ENCODE data around the gene SRGAP3. TPM values are rescaled to one million over a fixed set of nuclear protein-coding genes. Genes with fewer than 3 reads are reported as not detected.
A peak's percentile ranks its signal among the peaks of the same experiment; 100 is the strongest.

The SRGAP3 gene
- total RNA-seq, 1 donor from 2014 or later: 16.0 TPM

DNA sequence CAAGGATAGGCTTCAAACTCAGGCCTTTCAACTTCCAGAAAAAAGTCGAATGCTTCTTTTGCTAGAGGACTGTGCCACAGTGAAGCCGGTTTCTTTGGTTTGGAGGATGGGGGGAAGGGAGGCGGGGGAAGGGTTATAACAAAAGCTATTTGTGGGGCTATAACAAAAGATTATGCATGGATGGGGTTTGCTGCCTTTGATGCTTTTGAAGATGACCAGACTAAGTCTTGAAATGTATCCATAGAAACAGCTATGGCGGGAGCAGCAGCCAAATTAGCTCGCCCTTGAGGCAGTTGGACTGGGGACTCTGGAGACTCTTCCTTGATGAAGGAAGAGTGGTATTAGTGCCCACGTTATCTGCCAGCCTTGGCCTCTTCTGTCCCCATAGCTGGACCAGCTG is 47.5 kb downstream of the SRGAP3 start:
- DNase-seq (ENCODE audit: low read depth): no peak

- no peak for DNase-seq (ENCODE audit: low read depth)
Observed at GRCh38 chr3:9201266-9201665, 48.2 kb downstream of the SRGAP3 start.

GRCh38 chr3:9199775-9200174 is 49.7 kb downstream of the SRGAP3 start:
- no peak for DNase-seq (ENCODE audit: low read depth)

- DNase-seq (ENCODE audit: low read depth): no peak
Observed at GRCh38 chr3:9198899-9199335, 50.5 kb downstream of the SRGAP3 start.

- DNase-seq (ENCODE audit: low read depth): no peak
Observed at GRCh38 chr3:9198261-9198660, 51.2 kb downstream of the SRGAP3 start.

GRCh38 chr3:9196020-9196419 is 53.4 kb downstream of the SRGAP3 start:
- no peak for DNase-seq (ENCODE audit: low read depth)

DNA sequence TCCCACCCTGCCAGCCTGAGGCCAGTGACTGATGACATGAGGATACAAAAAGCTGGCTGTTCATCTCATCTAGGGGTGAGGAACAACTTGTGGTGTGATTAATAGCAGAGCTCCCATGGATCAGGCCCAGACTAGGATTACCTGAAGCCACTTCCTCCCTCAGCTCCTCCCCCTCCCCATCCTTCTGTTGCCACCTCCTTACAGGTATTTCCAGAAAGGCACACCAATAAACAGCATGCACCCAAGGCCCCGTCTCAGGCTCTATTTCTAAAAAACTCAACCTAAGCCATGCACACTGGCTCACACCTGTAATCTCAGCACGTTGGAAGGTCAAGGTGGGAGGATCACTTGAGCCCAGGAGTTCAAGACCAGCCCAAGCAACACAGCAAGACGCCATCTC is 54.1 kb downstream of the SRGAP3 start:
- no peak for DNase-seq (ENCODE audit: low read depth)

DNA sequence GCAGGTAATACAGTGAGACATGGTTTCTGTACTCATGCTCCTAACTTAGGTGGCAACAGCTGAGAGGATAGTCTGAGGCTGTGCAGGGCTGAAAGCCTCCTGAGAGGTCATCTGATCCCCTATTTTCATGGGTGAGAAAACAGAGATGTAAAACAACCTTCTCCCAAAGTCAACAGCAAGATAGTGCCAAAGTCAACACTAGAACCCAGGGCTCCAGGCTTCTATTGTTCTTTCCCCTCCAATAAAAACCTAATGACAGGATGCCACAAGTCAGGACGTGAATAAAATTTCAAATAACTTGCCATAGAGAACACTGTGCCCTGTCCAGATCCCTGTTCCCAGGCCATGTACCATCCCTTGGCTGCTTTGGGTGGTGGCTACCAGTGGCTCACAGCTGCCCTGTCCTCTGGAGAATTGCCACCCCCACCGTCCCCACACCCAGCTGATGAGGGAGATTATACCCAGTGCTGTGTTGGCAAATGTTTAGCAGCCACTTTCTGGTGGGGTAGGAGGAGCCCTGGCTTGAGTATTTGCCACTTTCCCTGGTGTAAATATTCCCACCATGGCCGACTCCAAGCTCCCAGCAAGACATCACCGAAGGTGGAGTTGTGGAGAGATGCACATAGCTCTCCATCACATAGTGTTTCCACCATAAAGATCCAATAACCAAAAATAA is 54.8 kb downstream of the SRGAP3 start:
- DNase-seq (ENCODE audit: low read depth): no peak

- DNase-seq (ENCODE audit: low read depth): no peak
Observed at GRCh38 chr3:9193633-9194195, 55.7 kb downstream of the SRGAP3 start.

DNA sequence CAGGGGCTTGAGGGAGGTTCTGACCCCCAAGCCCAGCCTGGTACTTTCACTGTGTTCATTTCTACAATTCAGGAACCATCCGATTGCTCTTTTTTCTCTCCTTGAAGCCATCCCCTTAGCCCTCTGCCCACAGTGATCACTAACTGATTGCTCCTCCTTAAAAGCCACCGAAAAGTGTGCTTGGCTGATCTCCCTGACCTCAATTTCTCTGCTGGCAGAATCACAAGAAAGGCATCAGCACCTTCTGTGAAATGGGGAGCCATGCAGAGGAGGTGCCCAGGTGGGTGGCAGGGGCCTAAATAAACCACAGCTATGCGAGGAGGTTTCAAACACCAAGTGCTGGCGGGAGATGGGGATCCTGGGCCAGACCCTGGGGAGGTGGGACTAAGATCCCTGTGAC is 56.2 kb downstream of the SRGAP3 start:
- DNase-seq (ENCODE audit: low read depth): no peak

DNA sequence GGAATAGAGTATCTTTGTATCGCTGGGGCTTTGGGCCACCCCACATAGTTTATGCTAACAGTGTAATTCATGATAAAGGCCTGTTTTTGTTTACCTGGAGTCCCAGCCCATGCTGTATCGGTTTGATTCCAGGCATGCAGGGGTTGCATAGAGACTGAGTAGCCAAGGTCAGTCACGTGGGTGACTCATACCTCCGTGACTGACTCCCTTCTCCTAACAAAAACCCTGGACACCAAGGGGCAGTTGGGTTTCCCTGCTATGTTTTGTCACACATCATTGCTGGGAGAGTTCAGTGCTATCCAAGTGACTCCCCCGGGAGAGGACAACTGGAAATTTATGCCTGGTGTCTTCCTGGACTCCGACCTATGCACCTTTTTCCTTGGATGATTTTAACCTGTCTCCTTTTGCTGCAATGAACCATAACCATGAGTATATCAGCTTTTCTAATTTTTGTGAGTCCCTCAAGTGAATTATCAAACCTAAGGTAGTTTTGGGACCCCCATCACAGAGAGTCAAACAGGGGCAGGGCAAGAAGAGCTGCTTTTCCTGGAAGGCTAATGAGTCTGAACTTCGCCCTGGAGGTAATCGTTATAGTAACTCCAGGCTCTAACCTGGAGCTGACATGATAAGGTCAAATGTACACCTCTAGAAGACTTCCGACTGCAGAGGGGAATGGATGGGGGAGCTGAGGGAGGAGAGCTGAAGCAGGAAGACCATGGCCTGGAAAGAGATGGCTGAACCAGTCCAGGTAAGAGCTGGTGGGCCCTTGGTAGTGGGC is 57.0 kb downstream of the SRGAP3 start:
- DNase-seq (ENCODE audit: low read depth): peak; percentile 72

DNA sequence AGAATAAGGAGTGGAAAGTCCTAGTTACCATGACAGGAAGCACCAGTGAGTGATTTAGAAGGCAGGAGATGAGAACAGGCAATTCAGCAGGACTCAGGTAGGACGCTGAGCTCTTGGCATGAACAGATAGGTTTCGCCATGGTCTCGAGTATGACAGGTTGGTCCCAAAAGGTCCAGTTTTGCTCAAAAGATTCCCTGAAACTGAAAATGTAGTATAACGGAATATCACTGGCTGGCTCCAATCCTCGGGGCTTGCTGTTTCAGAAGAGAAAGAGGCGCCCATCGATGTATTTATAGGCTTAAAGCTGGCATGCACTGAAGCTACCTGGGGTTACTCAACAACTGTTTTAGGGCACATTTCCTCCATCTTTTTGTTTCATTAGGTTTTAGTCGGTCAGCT is 59.2 kb downstream of the SRGAP3 start:
- no peak for DNase-seq (ENCODE audit: low read depth)

DNA sequence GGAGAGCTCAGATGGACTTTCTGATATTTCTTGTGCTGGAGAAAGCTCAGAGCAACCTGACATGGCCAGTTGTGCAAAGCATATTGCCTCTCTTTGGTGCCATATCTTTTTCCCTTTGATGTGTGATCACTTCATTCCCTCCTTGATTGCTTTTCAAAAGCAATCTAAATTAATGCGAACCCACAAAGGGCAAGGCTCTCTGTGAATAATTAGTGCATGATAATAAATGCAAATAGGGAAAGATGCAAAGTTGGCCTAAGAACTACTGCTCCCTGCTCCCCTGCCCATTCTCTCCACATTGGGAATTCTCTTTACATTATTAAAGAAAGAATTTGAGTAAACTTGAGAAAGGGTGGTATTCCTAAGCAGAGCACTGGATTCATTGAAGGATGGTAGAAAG is 60.9 kb downstream of the SRGAP3 start:
- DNase-seq (ENCODE audit: low read depth): no peak

DNA sequence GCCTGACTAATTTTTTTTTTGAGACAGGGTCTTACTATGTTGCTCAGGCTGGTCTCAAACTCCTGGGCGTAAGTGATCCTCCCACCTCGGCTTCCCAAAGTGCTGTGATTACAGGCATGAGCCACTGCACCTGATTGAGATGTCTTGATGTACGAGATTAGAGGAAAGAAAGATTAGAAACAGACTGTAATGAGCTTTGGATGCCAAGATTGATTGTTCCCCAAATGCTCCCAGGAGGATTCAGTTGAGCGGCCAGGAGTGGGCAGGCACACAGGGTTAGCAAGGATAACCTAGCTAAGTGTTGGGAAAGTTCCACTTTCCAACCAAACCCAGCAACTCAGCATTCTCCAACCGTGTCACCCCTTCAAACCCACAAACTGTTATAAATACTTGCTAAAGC is 63.7 kb downstream of the SRGAP3 start:
- DNase-seq (ENCODE audit: low read depth): no peak

DNA sequence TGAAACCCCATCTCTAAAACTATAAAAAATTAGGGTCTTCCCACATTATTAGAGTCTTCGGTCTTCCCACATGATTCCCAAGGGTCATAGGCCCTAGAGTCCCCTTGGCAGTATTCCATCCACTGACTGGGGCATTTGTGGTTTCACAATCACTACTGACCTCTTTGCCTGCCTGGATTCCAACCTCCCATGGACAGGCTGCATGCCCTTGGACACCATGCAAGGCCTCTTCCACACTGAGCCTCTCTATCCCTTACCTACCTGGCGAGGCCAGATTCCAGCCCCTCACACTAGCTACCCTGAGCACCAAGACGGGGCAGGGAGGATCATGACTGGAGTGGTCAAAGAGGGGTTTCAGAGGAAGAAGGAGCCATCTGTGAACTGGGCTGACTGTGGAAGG is 64.4 kb downstream of the SRGAP3 start:
- no peak for DNase-seq (ENCODE audit: low read depth)

DNA sequence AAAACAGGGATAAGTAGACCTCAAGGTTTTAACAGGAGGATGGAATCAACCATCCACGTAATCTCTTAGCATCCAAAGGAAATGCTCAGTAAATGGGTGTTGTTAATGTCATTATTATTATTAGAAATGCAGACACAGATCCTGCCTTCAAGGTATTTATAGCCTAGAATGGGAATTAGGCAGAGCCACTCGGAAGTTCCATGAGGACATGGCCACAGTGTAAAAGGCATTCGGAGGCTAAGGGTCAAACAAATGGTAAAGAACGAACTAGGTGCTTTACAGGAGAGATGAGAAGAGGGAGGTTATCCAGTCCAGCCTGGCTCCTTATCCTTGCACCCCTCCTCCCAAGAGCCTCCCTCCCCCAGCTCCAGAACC is 65.0 kb downstream of the SRGAP3 start:
- no peak for DNase-seq (ENCODE audit: low read depth)

- no peak for DNase-seq (ENCODE audit: low read depth)
Observed at GRCh38 chr3:9183811-9184460, 65.5 kb downstream of the SRGAP3 start.

GRCh38 chr3:9183011-9183410 is 66.4 kb downstream of the SRGAP3 start:
- DNase-seq (ENCODE audit: low read depth): no peak

GRCh38 chr3:9180764-9181117 is 68.7 kb downstream of the SRGAP3 start:
- DNase-seq (ENCODE audit: low read depth): no peak

DNA sequence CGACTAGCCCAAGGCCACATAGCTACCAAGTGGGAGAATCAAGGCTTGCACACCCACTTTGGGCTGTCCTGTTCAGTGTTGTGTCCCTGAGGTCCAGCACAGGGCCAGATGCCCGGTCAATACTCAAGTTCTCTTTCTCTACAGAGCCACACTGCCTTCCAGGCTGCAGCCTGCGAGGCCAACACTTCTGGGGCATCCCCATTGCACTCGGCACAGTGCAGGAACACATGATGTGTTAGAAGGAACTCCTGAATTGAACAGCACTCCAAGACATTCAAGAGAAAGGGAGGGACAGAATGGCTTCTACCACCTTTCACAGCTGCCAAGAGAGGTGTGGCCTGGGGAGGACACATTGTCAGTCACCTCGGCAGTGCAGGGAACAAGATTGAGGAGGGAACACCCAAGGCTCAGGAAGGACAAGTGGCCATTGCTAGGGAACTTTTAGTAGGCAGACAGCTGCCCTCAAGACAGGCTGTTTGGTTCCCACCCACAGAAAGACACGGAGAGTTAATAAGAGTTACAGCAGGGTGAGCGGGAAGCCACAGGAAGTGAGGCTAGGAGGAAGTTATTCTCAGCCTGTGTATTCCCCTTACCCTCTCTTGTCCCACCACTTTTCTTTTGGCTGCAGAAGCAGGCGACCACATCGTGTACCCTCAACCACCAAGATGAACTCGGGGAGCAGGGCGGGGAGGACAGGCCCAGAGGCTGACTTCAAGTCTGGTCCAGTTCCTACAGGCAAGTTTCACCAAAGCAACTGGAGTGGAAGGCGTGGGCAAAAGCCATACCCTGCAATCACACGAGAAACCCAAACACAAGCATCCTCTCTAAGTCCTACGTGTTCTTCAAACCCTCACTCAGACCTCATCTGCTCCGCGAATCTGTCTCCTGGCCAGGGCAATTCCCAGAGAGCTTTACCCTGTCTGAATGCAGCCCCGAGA is 69.4 kb downstream of the SRGAP3 start:
- DNase-seq (ENCODE audit: low read depth): no peak

GRCh38 chr3:9178697-9179096 is 70.7 kb downstream of the SRGAP3 start:
- DNase-seq (ENCODE audit: low read depth): no peak

DNA sequence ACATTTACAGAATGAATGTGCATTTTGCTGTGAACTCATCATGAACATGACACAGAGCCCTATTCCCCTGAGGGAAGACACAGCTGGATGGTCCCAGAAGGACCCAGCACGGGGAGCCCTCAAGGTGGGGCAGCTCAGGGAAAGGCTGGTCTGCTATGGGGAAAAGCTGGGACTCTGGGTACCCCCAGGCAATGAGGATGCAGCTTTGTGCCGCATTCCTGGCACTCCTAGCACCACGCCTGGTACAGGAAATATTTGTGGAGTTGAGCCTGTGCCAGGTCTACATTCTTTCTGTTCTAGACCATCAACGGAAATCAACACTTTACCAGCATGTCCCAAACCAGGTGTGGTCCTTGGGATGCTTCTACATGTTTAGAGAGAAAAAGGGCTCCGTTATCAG is 74.0 kb downstream of the SRGAP3 start:
- DNase-seq (ENCODE audit: low read depth): peak; percentile 82
